ENCODE results near the gene MT1B. TPM values are rescaled to one million over a fixed set of nuclear protein-coding genes. Genes with fewer than 3 reads are reported as not detected.

Gene MT1B
- polyA plus RNA-seq, 1 experiment = not detected

DNA sequence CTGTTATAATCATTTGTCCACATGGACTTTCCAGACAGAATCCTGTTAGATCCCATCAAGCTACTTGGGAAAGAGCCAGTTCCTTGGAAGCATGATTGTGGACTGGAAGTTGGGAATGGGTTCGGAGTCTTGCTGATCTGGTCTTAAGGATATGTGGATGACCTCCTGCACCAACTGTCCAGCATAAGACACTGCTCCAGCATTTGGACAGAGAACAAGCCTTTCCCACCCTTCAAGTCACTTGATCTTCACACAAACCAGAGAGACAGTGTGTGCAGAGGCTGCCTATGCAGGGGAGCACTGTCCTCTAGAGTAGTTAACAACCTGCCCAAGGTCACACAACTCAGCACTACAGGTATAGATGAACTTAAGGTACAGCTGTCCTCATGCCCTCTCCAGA is 5.8 kb upstream of the MT1B start:
- H3K27me3 ChIP-seq (ENCODE audit: control insufficient read depth, insufficient read depth, low read length) = peaks cover 85% of the 10 kb centered on the region
- DNase-seq (ENCODE audit: low read depth, low spot score) = no peak
- no peak overlapping the region for H3K4me3 ChIP-seq (ENCODE audit: low read depth, low read length)
- POLR2A ChIA-PET = no interaction called here
- CTCF ChIA-PET = no interaction called here
- TF ChIP-seq, protein P1, sequence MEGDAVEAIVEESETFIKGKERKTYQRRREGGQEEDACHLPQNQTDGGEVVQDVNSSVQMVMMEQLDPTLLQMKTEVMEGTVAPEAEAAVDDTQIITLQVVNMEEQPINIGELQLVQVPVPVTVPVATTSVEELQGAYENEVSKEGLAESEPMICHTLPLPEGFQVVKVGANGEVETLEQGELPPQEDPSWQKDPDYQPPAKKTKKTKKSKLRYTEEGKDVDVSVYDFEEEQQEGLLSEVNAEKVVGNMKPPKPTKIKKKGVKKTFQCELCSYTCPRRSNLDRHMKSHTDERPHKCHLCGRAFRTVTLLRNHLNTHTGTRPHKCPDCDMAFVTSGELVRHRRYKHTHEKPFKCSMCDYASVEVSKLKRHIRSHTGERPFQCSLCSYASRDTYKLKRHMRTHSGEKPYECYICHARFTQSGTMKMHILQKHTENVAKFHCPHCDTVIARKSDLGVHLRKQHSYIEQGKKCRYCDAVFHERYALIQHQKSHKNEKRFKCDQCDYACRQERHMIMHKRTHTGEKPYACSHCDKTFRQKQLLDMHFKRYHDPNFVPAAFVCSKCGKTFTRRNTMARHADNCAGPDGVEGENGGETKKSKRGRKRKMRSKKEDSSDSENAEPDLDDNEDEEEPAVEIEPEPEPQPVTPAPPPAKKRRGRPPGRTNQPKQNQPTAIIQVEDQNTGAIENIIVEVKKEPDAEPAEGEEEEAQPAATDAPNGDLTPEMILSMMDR (IDR thresholded peaks at IDR 0.05; ENCODE audit: low read depth, low read length) = no peak
- no peak overlapping the region for H3K27ac ChIP-seq (ENCODE audit: low read depth, low read length)
- no peaks in the 10 kb centered on the region; the same call in 1 of the 2 replicates for H3K9me3 ChIP-seq (ENCODE audit: control insufficient read depth, insufficient read depth, low read length)

DNA sequence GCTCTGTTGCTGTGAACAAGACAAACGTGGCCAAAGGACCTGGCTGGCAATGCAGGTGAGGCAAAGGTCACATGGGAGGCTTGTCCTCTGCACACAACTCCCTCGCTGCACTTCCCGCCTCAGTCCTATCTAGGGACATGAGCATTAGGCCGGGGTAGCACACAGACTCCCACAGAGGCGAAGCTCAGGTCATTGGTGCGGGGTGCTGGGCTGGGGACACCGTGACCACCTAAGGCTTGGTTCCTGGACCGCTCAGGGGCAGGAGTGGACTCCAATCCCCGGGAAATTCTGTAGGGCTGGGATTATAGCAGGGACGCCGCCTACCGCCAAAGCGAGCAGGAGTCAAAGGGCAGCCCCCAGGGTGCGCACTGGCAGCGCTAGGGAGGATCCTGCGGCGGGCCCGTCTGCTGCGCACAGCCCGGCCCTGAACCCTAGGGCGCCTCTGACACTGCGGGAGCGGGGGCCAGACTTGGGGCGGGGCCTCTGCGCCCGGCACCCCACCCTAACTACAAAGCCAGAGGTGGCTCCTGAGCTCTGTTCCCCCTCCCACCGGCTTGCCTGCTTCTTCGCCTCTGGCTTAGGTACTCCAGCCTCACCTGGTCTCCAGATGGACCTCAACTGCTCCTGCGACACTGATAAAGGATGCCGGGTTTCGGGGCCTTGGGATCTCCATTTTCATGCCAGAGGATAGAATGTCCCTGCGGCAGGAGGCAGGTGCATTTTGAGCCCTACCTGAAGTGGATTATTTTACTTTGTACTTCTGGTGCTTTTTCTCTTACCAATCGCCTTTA is 3.9 kb upstream of the MT1B start:
- no peak overlapping the region for H3K27ac ChIP-seq (ENCODE audit: low read depth, low read length)
- TF ChIP-seq, protein P1 (IDR thresholded peaks at IDR 0.05; ENCODE audit: low read depth, low read length) = no peak
- no peak overlapping the region for H3K4me3 ChIP-seq (ENCODE audit: low read depth, low read length)
- DNase-seq (ENCODE audit: low read depth, low spot score) = no peak
- H3K9me3 ChIP-seq (ENCODE audit: control insufficient read depth, insufficient read depth, low read length) = no peaks in the 10 kb centered on the region; the same call in 1 of the 2 replicates
- CTCF ChIA-PET = interaction anchor here (1.6 kb wide), 1 partner anchor 53 kb away, joined by 4 read pairs; no protein-coding TSS in a partner anchor
- H3K27me3 ChIP-seq (ENCODE audit: control insufficient read depth, insufficient read depth, low read length) = peaks cover 91% of the 10 kb centered on the region
- POLR2A ChIA-PET = no interaction called here

DNA sequence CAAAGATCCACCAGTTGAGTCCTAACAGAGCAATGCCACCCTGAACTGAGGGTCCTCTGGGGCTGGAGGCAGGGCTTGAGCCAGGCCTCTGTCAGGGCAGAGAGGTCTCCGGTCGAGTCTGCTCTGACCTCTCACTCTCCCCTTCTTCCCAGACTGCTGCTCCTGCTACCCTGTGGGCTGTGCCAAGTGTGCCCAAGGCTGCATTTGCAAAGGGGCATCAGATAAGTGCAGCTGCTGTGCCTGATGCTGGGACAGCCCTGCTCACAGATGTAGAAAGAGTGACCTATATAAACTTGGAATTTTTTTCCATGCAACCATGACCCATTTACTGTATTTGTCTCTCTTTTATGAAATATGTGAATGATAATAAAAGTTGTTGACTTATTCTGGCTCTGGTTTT is 2.4 kb upstream of the MT1B start:
- H3K27ac ChIP-seq (ENCODE audit: low read depth, low read length) = no peak overlapping the region
- no peaks in the 10 kb centered on the region; the same call in 1 of the 2 replicates for H3K9me3 ChIP-seq (ENCODE audit: control insufficient read depth, insufficient read depth, low read length)
- ChIA-PET POLR2A (no interaction called here), CTCF (interaction anchor here (1.6 kb wide), 1 partner anchor 52 kb away, joined by 4 read pairs; no protein-coding TSS in a partner anchor)
- H3K27me3 ChIP-seq (ENCODE audit: control insufficient read depth, insufficient read depth, low read length) = peaks cover 78% of the 10 kb centered on the region
- H3K4me3 ChIP-seq (ENCODE audit: low read depth, low read length) = no peak overlapping the region
- TF ChIP-seq, protein P1 (IDR thresholded peaks at IDR 0.05; ENCODE audit: low read depth, low read length) = no peak
- no peak for DNase-seq (ENCODE audit: low read depth, low spot score)

DNA sequence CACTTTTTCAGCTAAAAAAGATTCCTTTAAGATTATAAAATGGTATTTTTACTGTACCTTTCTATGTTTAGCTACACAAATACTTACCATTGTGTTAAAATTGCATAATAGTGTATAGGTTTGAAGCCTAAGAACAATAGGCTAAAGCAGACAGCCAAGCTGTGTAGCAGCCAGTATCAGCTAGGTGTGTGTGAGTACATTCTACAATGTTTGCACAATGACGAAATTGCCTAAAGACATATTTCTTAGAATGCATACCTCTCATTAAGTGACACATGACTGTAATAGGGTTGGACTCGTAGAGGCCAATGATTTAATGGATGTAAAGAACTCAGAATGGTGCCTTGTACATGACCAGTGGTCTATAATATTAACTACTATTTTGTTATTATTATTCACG is 1.9 kb upstream of the MT1B start:
- ChIA-PET POLR2A (no interaction called here), CTCF (no interaction called here)
- Histone ChIP-seq H3K4me3 (ENCODE audit: low read depth, low read length) (no peak overlapping the region), H3K27me3 (ENCODE audit: control insufficient read depth, insufficient read depth, low read length) (peaks cover 72% of the 10 kb centered on the region), H3K27ac (ENCODE audit: low read depth, low read length) (no peak overlapping the region), H3K9me3 (ENCODE audit: control insufficient read depth, insufficient read depth, low read length) (no peaks in the 10 kb centered on the region; the same call in 1 of the 2 replicates)
- DNase-seq (ENCODE audit: low read depth, low spot score) = no peak
- TF ChIP-seq, protein P1 (IDR thresholded peaks at IDR 0.05; ENCODE audit: low read depth, low read length) = no peak

DNA sequence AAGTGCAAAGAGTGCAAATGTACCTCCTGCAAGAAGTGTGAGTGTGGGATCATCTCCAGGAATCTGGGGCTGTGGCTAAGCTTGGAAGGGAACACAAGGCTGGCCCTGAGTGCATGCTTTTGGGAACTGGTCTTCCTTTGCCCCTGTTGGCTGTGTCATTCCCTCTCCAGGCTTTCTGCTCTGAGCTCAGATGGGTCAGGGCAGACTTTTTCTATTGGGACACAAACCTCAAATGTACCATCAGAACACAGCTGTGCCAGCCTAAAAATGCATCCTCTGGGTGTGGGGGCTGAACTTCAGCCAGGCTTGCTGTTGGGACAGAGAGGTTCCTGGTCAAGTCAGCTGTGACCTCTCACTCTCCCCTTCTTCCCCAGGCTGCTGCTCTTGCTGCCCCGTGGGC is 914 bp downstream of the MT1B start:
- CTCF ChIA-PET = no interaction called here
- DNase-seq (ENCODE audit: low read depth, low spot score) = no peak
- POLR2A ChIA-PET = no interaction called here
- Histone ChIP-seq H3K9me3 (ENCODE audit: control insufficient read depth, insufficient read depth, low read length) (no peaks in the 10 kb centered on the region; the same call in 1 of the 2 replicates), H3K4me3 (ENCODE audit: low read depth, low read length) (no peak overlapping the region), H3K27ac (ENCODE audit: low read depth, low read length) (no peak overlapping the region), H3K27me3 (ENCODE audit: control insufficient read depth, insufficient read depth, low read length) (peaks cover 60% of the 10 kb centered on the region)
- TF ChIP-seq, protein P1 (IDR thresholded peaks at IDR 0.05; ENCODE audit: low read depth, low read length) = no peak
